Fibroblast of lung (primary cell): ENCODE data around the gene TTLL9.

Experiments used
- EZH2 ChIP-seq: IDR thresholded peaks from 2 replicates; pipeline ENCODE4 v1.5.1; 2012; ENCODE audit warnings: low read length, control low read depth, mild to moderate bottlenecking; ENCODE audit errors: missing control alignments
- TF ChIP-seq, protein P1 (sequence below), 2 donors: IDR thresholded peaks in 1 of 2; conservative IDR thresholded peaks in 1 of 2; 1 replicate in 1 of 2; 2 replicates in 1 of 2; pipeline ENCODE4 v1.5.1; 2011 to 2012; ENCODE audit warnings: low read length in 2 of 2, control low read depth in 1 of 2, inconsistent platforms in 1 of 2, low read depth in 1 of 2, mild to moderate bottlenecking in 1 of 2

DNA sequence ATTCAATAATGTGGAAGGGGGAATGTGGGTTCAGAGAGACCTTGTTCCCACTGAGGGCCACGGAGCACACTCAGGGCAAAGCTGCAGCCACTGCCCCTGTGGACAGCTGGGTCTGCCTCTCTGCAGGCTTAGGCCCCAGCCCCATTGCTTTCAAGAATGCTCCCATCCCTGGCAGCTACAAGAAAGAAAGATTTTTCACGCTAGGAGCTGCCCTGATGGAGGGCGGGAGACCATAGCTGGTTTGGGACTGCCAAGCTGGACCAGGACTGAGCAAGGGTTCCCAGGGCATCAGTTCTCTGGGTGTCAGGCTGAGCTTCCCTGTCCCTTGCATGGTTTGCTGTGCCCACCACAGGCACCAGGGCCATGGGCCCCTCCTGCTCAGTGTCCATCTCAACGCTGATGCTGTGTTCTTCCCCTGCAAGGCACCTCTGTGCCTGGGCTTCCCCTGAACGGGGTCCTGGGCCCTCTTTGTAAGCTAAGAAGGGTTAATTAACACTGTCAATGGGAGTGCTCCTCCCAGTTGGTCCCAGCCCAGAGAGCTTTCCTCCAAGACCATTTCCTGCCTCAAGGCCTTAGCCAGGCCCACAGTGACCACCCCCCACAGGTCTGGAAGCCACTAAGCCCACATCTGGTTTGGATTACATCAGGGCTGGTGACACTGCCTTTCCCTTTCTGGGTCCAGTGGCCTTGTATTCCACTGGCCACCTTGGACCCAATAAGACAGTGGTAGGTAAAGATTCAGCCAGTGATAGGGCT lies 33.4 kb upstream of the TTLL9 start:
- TF ChIP-seq, protein P1, sequence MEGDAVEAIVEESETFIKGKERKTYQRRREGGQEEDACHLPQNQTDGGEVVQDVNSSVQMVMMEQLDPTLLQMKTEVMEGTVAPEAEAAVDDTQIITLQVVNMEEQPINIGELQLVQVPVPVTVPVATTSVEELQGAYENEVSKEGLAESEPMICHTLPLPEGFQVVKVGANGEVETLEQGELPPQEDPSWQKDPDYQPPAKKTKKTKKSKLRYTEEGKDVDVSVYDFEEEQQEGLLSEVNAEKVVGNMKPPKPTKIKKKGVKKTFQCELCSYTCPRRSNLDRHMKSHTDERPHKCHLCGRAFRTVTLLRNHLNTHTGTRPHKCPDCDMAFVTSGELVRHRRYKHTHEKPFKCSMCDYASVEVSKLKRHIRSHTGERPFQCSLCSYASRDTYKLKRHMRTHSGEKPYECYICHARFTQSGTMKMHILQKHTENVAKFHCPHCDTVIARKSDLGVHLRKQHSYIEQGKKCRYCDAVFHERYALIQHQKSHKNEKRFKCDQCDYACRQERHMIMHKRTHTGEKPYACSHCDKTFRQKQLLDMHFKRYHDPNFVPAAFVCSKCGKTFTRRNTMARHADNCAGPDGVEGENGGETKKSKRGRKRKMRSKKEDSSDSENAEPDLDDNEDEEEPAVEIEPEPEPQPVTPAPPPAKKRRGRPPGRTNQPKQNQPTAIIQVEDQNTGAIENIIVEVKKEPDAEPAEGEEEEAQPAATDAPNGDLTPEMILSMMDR (conservative IDR thresholded peaks at IDR 0.05 in 1 of 2, IDR thresholded peaks at IDR 0.05 in 1 of 2; ENCODE audit: low read depth in 1 of 2, low read length in 2 of 2), result no peak
- TF ChIP-seq EZH2, result no peak
